Tibial nerve (tissue), 4 donors: Measurements from ENCODE around the gene DZIP3. TPM values are rescaled to one million over a fixed set of nuclear protein-coding genes. Genes with fewer than 3 reads are reported as not detected.

Source experiments
- DNase-seq, 2 donors: peaks; one replicate each; pipeline ENCODE4 v3.0.0-alpha.2; 2019; ENCODE audit warnings: low spot score in 2 of 2
- H3K27ac ChIP-seq, 4 donors: fragments of 200-600 bp; sonication (generic) in 3 of 4; one replicate each; pipeline ENCODE4 v1.5.1; 2017 to 2019; ENCODE audit warnings: mild to moderate bottlenecking in 1 of 4
- H3K27me3 ChIP-seq, 2 donors: fragments of 200-600 bp; sonication (generic) in 1 of 2; one replicate each; pipeline versions ENCODE4 v1.5.1 to v1.6.0; 2017 to 2019
- H3K36me3 ChIP-seq, 3 donors: fragments of 200-600 bp; sonication (generic); one replicate each; pipeline ENCODE4 v1.5.1; 2018 to 2019
- H3K4me1 ChIP-seq, 4 donors: fragments of 200-600 bp; sonication (generic) in 3 of 4; one replicate each; pipeline ENCODE4 v1.5.1; 2017 to 2019
- H3K4me3 ChIP-seq, 4 donors: fragments of 200-600 bp; sonication (generic) in 3 of 4; one replicate each; pipeline ENCODE4 v1.5.1; 2017 to 2019; ENCODE audit warnings: mild to moderate bottlenecking in 1 of 4, moderate library complexity in 1 of 4
- H3K9me3 ChIP-seq, 4 donors: fragments of 200-600 bp; sonication (generic) in 3 of 4; one replicate each; pipeline ENCODE4 v1.5.1; 2017 to 2019
- EP300 ChIP-seq, 2 donors: sonication (generic); formaldehyde crosslinking; IDR thresholded peaks; one replicate each; pipeline ENCODE4 v1.6.1; 2017; ENCODE audit warnings: antibody characterized with exemption in 2 of 2, mild to moderate bottlenecking in 1 of 2
- POLR2A ChIP-seq, 2 donors: fragments of 450-650 bp; IDR thresholded peaks; one replicate each; pipeline ENCODE4 v1.6.1; 2017; ENCODE audit warnings: antibody characterized with exemption in 2 of 2, mild to moderate bottlenecking in 2 of 2, moderate library complexity in 2 of 2
- WGBS, 2 donors: methylation state at CpG; one replicate each; pipeline ENCODE4 v1.1.5; 2018; 5-methylcytosine and 5-hydroxymethylcytosine counted together
- total RNA-seq, 4 donors: library from RNA; depleted of rRNA; stranded (reverse); fragments of >200 nt; gene quantifications; one replicate each; pipeline ENCODE4 v1.1.0, GENCODE V29; 2016
- TF ChIP-seq, protein P1 (sequence below), 5 experiments: fragments of 200-600 bp in 3 of 5; fragments of 450-650 bp in 2 of 5; sonication (generic) in 3 of 5; IDR thresholded peaks; one replicate each; pipeline ENCODE4 v1.5.1; 2016 to 2019; ENCODE audit warnings: antibody characterized with exemption in 5 of 5, mild to moderate bottlenecking in 3 of 5, moderate library complexity in 2 of 5

The DZIP3 gene
- total RNA-seq, 4 donors from 2014 or later, result 7.5 to 12.0 (median 10.1) TPM

DNA sequence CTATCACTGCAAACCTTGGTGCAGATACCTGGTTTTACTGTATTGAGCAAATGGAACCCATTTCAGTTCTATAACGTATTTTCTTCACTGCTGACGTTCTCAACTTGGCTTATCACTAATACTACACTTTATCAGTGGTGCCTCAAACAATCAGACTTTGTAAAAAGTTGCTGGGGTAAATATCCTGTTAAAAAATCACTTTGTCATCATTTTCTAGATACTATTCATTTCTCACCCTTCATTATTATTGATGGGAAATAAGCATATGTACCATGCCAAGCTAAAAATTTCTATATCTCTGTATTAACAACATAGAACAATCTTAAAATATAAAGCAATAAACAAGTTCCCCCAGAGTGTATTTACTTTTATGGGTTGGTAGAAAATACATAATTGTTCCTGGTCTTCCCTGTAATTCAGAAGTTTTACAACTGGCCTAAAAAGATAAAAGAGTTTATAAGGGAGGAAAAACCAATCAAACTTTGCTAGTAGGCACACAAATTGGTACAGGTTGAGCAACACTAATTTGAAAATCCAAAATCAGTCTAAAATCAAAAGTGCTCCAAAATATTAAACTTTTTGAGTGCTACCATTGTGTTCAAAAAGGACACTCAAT lies 33.4 kb upstream of the DZIP3 start:
- H3K4me3 ChIP-seq, result no peak overlapping the region
- peaks cover 0 to 7% (median 0%) of the 10 kb centered on the region in 4 donors for H3K4me1 ChIP-seq
- no peaks in the 10 kb centered on the region for H3K36me3 ChIP-seq
- 82% methylated on average over 2 of the region's 2 CpGs for WGBS, 2 donors
- no peaks in the 10 kb centered on the region for H3K9me3 ChIP-seq
- no peak for TF ChIP-seq POLR2A (IDR thresholded peaks at IDR 0.05)
- TF ChIP-seq EP300 (IDR thresholded peaks at IDR 0.05), result no peak
- TF ChIP-seq, protein P1, sequence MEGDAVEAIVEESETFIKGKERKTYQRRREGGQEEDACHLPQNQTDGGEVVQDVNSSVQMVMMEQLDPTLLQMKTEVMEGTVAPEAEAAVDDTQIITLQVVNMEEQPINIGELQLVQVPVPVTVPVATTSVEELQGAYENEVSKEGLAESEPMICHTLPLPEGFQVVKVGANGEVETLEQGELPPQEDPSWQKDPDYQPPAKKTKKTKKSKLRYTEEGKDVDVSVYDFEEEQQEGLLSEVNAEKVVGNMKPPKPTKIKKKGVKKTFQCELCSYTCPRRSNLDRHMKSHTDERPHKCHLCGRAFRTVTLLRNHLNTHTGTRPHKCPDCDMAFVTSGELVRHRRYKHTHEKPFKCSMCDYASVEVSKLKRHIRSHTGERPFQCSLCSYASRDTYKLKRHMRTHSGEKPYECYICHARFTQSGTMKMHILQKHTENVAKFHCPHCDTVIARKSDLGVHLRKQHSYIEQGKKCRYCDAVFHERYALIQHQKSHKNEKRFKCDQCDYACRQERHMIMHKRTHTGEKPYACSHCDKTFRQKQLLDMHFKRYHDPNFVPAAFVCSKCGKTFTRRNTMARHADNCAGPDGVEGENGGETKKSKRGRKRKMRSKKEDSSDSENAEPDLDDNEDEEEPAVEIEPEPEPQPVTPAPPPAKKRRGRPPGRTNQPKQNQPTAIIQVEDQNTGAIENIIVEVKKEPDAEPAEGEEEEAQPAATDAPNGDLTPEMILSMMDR (IDR thresholded peaks at IDR 0.05), result no peak
- no peak for DNase-seq
- H3K27me3 ChIP-seq, result no peaks in the 10 kb centered on the region
- no peak overlapping the region for H3K27ac ChIP-seq

DNA sequence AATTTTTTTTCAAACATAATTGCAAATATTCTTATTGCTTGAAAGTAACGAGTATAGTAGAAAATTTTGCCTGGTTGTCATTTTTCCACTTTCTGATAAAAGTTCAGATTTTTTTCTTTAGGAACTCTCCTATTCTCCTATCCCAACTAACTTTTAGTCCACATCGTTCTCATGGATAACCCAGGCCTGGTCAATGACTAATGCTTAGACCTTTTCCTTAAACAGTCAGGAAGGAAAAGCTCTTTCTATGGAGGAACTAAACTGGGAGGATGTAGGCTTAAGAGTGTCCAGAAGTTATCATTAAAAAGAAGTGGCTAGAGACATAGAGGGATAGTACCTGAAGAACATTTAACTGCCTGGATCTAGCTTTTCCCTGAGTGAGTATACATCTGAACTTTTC lies 27.0 kb upstream of the DZIP3 start:
- Histone ChIP-seq H3K27me3 (no peaks in the 10 kb centered on the region), H3K4me1 (no peaks in the 10 kb centered on the region), H3K9me3 (no peaks in the 10 kb centered on the region), H3K27ac (no peak overlapping the region), H3K36me3 (no peaks in the 10 kb centered on the region), H3K4me3 (no peak overlapping the region)
- 90 to 95% methylated on average over 2 of the region's 2 CpGs for WGBS, 2 donors
- DNase-seq, result no peak
- TF ChIP-seq, protein P1 (IDR thresholded peaks at IDR 0.05), result no peak
- TF ChIP-seq EP300 (IDR thresholded peaks at IDR 0.05), result no peak
- no peak for TF ChIP-seq POLR2A (IDR thresholded peaks at IDR 0.05)

DNA sequence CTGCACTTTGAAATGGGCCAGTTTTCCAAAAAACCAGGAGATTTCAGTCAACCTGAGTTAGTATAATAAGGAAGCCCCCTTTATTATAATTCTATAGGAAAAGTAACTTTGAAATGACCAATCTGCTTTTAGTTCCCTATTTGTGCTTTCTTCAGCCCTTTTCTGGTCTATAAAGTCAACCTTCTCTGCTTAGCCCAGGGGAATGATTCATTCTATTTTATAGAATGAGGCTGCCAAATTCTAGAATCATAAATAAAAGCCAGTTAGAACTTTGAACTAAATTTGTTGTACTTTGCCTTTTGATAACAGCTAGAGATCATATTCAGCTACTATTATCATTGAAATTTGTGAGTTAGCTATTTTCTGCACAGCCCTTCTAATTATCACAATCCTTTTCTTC lies 25.0 kb upstream of the DZIP3 start:
- Histone ChIP-seq H3K27me3 (no peaks in the 10 kb centered on the region), H3K4me1 (no peaks in the 10 kb centered on the region), H3K27ac (no peak overlapping the region), H3K4me3 (no peak overlapping the region), H3K9me3 (no peaks in the 10 kb centered on the region), H3K36me3 (no peaks in the 10 kb centered on the region)
- no peak for DNase-seq
- TF ChIP-seq EP300 (IDR thresholded peaks at IDR 0.05), result no peak
- no peak for TF ChIP-seq POLR2A (IDR thresholded peaks at IDR 0.05)
- TF ChIP-seq, protein P1 (IDR thresholded peaks at IDR 0.05), result no peak

DNA sequence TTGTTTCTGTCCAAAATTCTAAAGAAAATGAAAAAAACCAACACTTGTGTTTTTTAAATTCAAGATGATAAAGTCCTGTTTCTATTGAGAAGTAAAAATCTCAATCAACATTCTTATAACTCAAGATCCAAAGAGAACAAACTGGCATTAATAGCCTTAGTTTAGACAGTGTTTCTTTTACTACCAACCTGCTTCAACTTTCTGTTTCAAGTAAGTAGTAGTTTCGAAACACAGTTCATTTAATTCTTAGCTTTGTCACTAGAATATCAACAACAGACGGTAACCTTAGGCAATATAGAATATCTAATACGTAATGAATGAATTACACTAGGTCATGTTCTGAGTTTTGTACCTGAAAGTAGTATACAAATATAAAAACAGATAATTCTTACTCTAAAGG lies 24.0 kb upstream of the DZIP3 start:
- no peaks in the 10 kb centered on the region for H3K9me3 ChIP-seq
- H3K27me3 ChIP-seq, result no peaks in the 10 kb centered on the region
- no peaks in the 10 kb centered on the region for H3K36me3 ChIP-seq
- no peak for DNase-seq
- WGBS, 2 donors, result 93 to 97% methylated on average over 3 of the region's 3 CpGs
- TF ChIP-seq, protein P1 (IDR thresholded peaks at IDR 0.05), result no peak
- TF ChIP-seq EP300 (IDR thresholded peaks at IDR 0.05) (no peak), POLR2A (IDR thresholded peaks at IDR 0.05) (no peak)
- H3K4me3 ChIP-seq, result no peak overlapping the region
- H3K27ac ChIP-seq, result no peak overlapping the region
- H3K4me1 ChIP-seq, result no peaks in the 10 kb centered on the region

DNA sequence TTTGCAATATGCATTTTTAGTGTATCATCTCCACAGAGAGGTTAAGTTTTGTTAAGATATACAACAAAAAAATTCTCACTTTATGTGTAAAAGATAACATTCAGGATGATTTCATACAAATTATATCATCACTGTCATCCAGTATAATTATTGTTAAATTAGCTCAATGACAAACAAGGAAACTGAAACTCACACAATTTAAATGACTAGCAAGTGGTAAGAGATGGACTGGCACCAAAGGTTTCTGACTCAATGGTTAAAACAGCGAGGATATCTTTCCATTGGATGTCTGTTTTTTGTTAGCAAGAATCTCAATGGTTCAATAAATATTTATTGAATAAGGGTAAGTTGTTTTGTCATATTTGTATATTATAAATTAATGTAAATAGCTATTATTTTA lies 22.9 kb upstream of the DZIP3 start:
- H3K9me3 ChIP-seq, result no peaks in the 10 kb centered on the region
- no peaks in the 10 kb centered on the region for H3K27me3 ChIP-seq
- 94% methylated on average over 1 of the region's 1 CpG for WGBS, 2 donors
- H3K4me1 ChIP-seq, result no peaks in the 10 kb centered on the region
- DNase-seq, result no peak
- no peak overlapping the region for H3K4me3 ChIP-seq
- H3K27ac ChIP-seq, result no peak overlapping the region
- TF ChIP-seq, protein P1 (IDR thresholded peaks at IDR 0.05), result no peak
- TF ChIP-seq EP300 (IDR thresholded peaks at IDR 0.05) (no peak), POLR2A (IDR thresholded peaks at IDR 0.05) (no peak)
- H3K36me3 ChIP-seq, result no peaks in the 10 kb centered on the region
